ENCODE results near the gene CORO1A. TPM values are rescaled to one million over a fixed set of nuclear protein-coding genes. Genes with fewer than 3 reads are reported as not detected.

The CORO1A gene
- polyA plus RNA-seq (2012; ENCODE audit: insufficient read depth, insufficient read length) = 975 TPM

GRCh38 chr16:30183233-30184095, at the start of gene CORO1A:
Gene CORO1A, plus strand, starts transcription at chr16:30183602. Its CDS starts 1,608 bp downstream, at chr16:30185210.
- H3K4me3 ChIP-seq (ENCODE audit: low read length) = peak within 1 kb of the TSS; percentile 99
- DNase-seq (ENCODE audit: low read depth, low spot score) = peak; percentile 82

GRCh38 chr16:30136971-30137605, 46.3 kb upstream of the CORO1A start:
- no peak for DNase-seq (ENCODE audit: low read depth, low spot score)
- no peak overlapping the region for H3K4me3 ChIP-seq (ENCODE audit: low read length)

GRCh38 chr16:30137897-30138296, 45.5 kb upstream of the CORO1A start:
- DNase-seq (ENCODE audit: low read depth, low spot score) = no peak
- H3K4me3 ChIP-seq (ENCODE audit: low read length) = no peak overlapping the region

GRCh38 chr16:30139583-30140481, 43.6 kb upstream of the CORO1A start:
- H3K4me3 ChIP-seq (ENCODE audit: low read length) = no peak overlapping the region
- DNase-seq (ENCODE audit: low read depth, low spot score) = no peak

- no peak overlapping the region for H3K4me3 ChIP-seq (ENCODE audit: low read length)
- DNase-seq (ENCODE audit: low read depth, low spot score) = no peak
Observed at GRCh38 chr16:30141750-30142149, 41.7 kb upstream of the CORO1A start.

- no peak for DNase-seq (ENCODE audit: low read depth, low spot score)
- H3K4me3 ChIP-seq (ENCODE audit: low read length) = no peak overlapping the region
Observed at GRCh38 chr16:30142672-30143346, 40.6 kb upstream of the CORO1A start.

- H3K4me3 ChIP-seq (ENCODE audit: low read length) = no peak overlapping the region
- DNase-seq (ENCODE audit: low read depth, low spot score) = no peak
Observed at GRCh38 chr16:30143347-30143702, 40.1 kb upstream of the CORO1A start.

GRCh38 chr16:30144017-30144416, 39.4 kb upstream of the CORO1A start:
- DNase-seq (ENCODE audit: low read depth, low spot score) = no peak
- H3K4me3 ChIP-seq (ENCODE audit: low read length) = no peak overlapping the region

GRCh38 chr16:30144917-30145316, 38.5 kb upstream of the CORO1A start:
- no peak overlapping the region for H3K4me3 ChIP-seq (ENCODE audit: low read length)
- no peak for DNase-seq (ENCODE audit: low read depth, low spot score)

- no peak for DNase-seq (ENCODE audit: low read depth, low spot score)
- no peak overlapping the region for H3K4me3 ChIP-seq (ENCODE audit: low read length)
Observed at GRCh38 chr16:30145657-30146056, 37.7 kb upstream of the CORO1A start.

- no peak for DNase-seq (ENCODE audit: low read depth, low spot score)
- H3K4me3 ChIP-seq (ENCODE audit: low read length) = no peak overlapping the region
Observed at GRCh38 chr16:30147843-30148510, 35.4 kb upstream of the CORO1A start.

GRCh38 chr16:30149250-30149930, 34.0 kb upstream of the CORO1A start:
- DNase-seq (ENCODE audit: low read depth, low spot score) = no peak
- H3K4me3 ChIP-seq (ENCODE audit: low read length) = no peak overlapping the region

GRCh38 chr16:30151091-30151490, 32.3 kb upstream of the CORO1A start:
- no peak overlapping the region for H3K4me3 ChIP-seq (ENCODE audit: low read length)

GRCh38 chr16:30152517-30152916, 30.9 kb upstream of the CORO1A start:
- no peak for DNase-seq (ENCODE audit: low read depth, low spot score)
- H3K4me3 ChIP-seq (ENCODE audit: low read length) = no peak overlapping the region

More at GRCh38 chr16:30151091-30151490, 32.3 kb upstream of the CORO1A start:
- DNase-seq (ENCODE audit: low read depth, low spot score) = no peak

- no peak overlapping the region for H3K4me3 ChIP-seq (ENCODE audit: low read length)
- DNase-seq (ENCODE audit: low read depth, low spot score) = no peak
Observed at GRCh38 chr16:30155188-30155587, 28.2 kb upstream of the CORO1A start.

- no peak overlapping the region for H3K4me3 ChIP-seq (ENCODE audit: low read length)
- DNase-seq (ENCODE audit: low read depth, low spot score) = no peak
Observed at GRCh38 chr16:30157214-30157613, 26.2 kb upstream of the CORO1A start.

- H3K4me3 ChIP-seq (ENCODE audit: low read length) = no peak overlapping the region
- no peak for DNase-seq (ENCODE audit: low read depth, low spot score)
Observed at GRCh38 chr16:30163538-30163937, 19.9 kb upstream of the CORO1A start.
